HG02642 (cell line): ENCODE data around the gene ZPBP2.
"Not testable (repeated sequence)": the region's sequence is repeated elsewhere in the genome, so short reads cannot be mapped to it uniquely, and the experiment has no call there.

ENCODE experiments used
- ATAC-seq: cut with Tn5 transposase; IDR thresholded peaks from one replicate; pipeline ENCODE4 v1.9.1; 2021; ENCODE audit warnings: mild to moderate bottlenecking; ENCODE audit not compliant: unreplicated experiment, poor library complexity

ZPBP2 gene

GRCh38 chr17:39854909-39855308 is 13.1 kb upstream of the ZPBP2 start:
- no peak for ATAC-seq

- ATAC-seq = not testable (repeated sequence)
Observed at GRCh38 chr17:39855911-39856649, 11.9 kb upstream of the ZPBP2 start.

- ATAC-seq = no peak
Observed at GRCh38 chr17:39861235-39861634, 6.8 kb upstream of the ZPBP2 start.

- no peak for ATAC-seq
Observed at GRCh38 chr17:39863244-39863917, 4.6 kb upstream of the ZPBP2 start.

DNA sequence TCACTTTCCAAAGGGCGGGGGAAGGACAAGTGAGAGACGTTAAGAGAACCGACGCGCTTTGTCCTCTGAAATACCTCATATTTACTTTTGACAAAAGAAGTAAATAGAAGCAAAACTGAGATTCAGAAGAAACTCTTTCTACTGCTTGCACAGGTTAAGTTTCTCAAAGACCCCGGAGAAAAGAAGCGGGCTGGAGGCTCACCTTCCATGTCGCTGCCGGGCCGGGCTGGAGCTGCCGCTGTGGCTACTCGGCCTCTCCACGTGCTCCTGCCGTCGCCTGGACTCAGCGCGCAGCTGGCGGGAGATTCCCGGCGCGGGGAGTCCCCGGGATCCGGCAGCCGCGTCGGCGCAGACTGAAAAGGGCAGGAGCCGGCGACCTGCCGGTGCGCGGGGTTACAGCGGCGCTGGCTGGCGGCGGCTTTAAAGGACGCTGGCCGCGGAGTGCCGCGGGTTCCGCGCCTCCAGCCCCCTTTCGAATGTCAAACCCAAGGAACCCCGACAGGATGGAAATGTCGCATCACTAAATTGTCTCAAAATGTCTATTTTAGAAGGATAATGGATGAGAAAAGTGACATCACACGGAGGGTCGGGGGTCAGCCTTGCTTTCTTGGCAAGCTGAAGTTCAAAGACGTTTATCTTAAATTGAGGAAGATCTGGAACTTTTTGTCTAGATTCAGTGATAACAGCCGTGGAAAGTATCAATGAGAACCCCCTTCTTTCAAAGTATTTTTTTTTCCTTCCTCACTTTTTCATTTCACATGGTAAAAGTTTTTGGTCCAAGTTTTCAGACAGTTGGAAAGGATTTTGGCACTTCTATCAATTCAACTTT is 3.9 kb upstream of the ZPBP2 start, which contains the start of gene IKZF3:
Gene IKZF3 (minus strand): TSS at position 395 of the 829 bp plus-strand sequence. CDS start 186 bp downstream, at position 209.
- peak; percentile 55 for ATAC-seq

DNA sequence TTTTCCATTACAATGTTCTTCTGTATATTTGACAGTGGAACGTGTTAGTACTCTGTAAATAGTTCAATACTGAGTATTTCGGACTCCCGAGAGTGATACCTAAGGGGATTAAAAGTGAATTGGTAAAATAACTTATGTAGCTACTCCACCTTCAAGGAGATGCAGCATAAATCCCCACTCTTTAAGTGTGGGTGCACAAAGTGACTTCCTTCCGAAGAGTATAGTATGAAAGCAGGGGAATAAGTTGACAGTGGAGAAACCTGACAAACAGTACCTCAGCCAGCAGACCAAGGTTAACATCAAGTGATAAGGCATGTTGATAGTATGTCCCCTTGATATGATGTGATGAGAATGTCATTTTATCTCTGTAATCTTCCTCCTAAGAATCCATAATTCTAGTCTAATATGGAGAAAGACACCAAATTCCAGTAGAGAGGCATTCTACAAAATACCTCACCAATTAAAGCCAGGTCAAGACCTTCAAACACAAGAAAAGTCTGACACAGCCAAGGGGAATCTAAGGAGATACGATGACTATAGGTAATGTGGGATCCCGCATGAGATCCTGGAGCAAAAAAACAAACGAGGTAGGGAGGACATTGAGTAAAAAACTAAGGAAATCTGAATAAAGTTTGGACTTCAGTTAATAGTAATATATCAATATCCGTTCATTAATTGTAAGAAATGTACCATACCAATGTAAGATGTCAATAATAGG is 1.8 kb upstream of the ZPBP2 start:
- no peak for ATAC-seq

DNA sequence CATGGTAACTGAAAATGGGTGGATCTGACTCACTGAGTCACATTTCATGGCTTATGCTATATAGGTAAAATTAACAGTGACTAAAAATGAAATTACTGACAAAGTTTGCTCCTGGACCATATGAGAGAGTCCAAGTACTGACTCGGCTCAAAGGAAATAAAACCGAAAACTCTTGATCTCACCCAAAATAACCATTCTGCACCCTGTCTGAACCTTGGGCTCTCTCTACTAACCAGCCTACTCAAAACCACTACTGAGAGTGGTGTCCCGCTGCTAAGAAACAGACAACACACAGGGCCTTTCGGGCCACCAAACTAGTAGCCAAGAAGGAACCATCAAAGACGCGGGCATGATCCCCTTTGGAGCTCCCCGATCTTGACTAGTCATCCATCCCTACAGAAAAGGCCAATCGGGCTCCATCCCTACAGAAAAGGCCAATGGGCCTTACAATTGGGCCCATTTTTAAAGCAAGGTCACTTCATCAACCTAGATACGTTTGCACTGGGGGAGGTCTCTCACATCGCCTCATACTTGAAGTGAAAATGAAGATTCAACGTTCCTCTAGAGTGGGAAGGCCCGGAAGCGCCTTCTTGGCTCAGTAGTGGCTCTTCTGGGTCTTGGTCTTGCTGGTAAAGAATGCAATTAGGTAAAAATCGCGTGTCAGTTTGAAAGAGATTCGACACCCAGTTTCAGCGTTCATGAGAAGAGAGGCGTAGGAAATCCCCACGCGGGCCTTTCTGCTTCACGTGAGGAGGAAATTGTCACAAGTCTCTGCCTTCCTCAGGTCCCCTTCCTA is 720 bp upstream of the ZPBP2 start:
- ATAC-seq = peak; percentile 54

- ATAC-seq = no peak
Observed at GRCh38 chr17:39868554-39868942, 546 bp downstream of the ZPBP2 start.

GRCh38 chr17:39870776-39871175 is 2.8 kb downstream of the ZPBP2 start:
- ATAC-seq = no peak

DNA sequence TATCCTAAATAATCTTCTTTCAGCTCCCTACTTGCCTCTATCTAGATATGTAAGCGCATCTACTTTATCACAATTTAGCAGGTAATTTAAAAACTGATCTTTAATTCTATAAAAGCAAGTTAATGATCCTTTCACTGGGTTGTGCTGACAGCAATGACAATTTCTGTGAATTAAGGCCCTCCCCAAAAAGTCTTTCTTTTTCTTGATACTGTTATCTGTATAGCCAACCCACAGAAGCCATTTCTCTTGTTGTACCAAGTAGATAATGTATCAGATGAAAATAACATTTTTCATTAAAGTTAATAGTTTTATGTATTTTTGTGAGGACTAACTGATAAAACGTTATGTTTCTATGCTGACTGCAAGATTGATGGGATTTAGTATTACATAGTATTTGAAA is 3.8 kb downstream of the ZPBP2 start:
- ATAC-seq = no peak

DNA sequence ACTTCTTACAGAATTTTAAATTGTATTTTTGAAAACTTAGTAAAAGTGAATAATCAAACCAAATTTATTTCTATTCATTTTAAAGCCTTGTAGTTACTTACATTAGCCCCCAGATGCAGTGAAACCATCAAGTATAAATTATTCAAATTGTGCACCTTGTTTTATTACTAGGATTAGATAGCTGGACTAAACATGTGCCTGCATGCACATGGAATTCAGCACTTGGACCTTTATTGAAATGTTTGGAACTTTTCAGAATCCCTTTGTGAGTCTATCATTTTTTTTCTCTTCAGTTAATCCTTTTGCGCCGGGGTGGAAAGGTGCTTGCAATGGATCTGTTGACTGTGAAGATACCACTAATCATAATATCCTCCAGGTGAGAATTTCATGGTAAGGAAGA is 4.7 kb downstream of the ZPBP2 start:
- no peak for ATAC-seq

DNA sequence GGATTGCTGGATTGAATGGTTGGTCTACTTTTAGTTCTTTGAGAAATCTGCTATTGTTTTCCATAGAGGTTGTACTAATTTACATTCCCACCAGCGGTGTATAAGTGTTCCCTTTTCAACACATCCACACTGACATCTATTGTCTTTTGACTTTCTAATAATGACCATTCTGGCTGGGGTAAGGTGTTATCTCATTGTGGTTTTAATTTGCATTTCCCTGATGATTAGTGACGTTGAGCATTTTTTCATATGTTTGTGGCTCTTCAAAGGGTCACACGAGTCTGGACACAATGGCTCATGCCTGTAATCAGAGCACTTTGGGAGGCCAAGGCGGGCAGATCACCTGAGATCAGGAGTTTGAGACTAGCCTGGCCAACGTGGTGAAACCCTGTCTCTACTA is 18.1 kb downstream of the ZPBP2 start:
- ATAC-seq = not testable (repeated sequence)

DNA sequence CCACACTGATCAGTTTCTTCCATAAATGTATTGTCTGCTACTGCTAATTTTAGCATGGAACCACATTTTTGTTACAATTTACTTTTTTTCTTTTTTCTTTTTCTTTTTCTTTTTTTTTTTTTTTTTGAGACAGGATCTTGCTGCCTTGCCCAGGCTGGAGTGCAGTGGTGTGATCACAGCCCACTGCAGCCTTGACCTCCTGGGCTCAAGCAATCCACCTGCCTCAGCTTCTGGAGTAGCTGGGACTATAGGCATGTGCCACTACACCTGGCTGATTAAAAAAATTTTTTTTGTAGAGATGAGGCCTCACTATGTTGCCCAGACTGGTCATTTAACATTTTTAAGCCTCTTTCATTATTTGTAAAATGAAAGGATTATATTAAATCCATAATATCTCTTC is 19.1 kb downstream of the ZPBP2 start:
- no peak for ATAC-seq

DNA sequence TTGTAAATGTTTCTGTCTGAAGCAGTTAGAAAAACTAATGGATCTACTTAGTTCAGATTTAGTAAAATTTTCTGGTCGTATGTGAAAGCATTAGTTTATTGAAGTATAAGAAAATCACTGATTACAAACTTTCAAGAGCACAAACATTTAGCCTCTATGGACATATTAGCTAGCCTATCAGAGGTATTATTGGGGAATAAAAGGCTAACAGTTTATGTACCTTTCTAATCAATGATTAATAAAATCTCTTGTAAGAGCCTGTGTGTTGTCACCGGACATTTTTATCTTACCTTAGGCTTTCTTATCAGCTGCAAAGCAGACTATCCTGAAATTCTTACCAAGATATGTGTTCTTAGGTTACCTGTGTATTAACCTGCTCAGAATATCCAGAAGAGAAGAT is 21.2 kb downstream of the ZPBP2 start:
- no peak for ATAC-seq

DNA sequence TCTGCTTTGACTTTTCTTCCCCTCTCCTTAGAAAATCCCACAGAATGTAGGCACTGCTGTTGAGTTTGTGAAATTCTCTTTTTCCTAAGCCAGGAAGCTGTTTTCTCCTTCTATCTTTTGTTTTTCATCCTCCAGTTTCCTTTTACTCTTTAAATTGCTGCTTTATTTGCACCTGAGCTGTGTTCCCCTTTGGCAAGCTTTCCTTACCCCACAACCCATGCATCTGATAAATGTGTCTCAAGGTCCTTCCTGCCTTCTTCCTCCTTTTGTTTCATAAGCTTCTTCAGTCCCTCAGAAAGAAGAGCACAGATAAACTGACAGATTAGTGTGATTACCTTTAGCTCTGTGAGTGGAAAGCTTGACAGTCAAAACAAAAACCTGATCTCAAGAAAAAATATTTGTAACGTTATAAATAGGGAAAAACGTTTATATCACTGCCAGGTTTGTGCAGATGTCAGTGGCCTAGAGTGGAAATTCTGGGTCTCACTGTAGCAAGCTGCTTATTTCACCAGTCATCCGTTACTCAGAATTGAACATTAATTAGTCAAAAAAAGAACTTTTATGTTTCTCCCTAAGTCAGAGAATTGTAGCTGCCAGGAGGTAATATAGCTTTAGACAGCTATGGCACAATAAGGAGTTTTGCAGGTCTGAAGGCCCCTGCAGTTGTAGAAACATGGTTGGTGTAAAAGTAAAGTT is 26.8 kb downstream of the ZPBP2 start:
- ATAC-seq = no peak

DNA sequence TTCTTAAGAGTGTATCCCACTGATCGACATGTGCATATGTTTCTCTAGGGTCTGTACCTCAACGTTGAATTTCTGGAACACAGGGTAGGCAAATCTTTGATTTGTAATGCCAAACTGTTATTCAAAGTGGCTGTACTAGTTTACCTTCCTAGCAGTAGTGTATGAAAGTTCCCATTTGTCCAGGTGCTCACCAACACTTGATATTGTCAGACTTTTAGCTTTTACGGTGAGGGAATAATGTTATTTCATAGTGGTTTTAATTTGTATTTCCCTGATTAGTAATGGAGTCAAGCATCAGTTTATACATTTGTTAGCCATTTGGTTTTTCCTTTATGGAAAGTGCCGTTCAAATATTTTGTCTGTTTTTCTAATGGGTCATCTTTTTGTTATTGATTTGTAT is 30.1 kb downstream of the ZPBP2 start:
- ATAC-seq = no peak

- no peak for ATAC-seq
Observed at GRCh38 chr17:39899215-39899614, 31.2 kb downstream of the ZPBP2 start.

DNA sequence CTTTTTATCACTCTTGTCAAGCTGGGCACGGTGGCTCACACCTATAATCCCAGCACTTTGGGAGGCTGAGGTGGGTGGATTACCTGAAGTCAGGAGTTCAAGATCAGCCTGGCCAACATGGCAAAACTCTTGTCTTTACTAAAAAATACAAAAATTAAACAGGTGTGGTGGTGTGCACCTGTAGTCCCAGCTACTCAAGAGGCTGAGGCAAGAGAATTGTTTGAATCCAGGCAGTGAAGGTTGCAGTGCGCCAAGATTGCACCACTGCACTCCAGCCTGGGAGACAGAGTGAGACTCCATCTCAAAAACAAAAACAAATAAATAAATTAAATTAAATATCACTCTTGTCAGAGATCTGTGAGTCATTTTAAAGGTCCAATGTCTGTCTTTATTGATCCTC is 34.0 kb downstream of the ZPBP2 start:
- ATAC-seq = not testable (repeated sequence)
